ENCODE results near the gene PDZK1. TPM values are rescaled to one million over a fixed set of nuclear protein-coding genes. Genes with fewer than 3 reads are reported as not detected.

Gene PDZK1
- 0.29 and 0.36 TPM in 2 replicates for total RNA-seq

GRCh38 chr1:145707183-145707867 lies at the start of gene PDZK1:
Gene PDZK1 (minus strand): TSS chr1:145707368. CDS start chr1:145688021, 19,347 bp downstream.
- Histone ChIP-seq H3K79me2 (ENCODE audit: insufficient read depth, low read length) (no peaks in the 10 kb centered on the region), H2AFZ (ENCODE audit: low read length) (peak within 1 kb of the TSS; percentile 53), H3K36me3 (ENCODE audit: insufficient read depth, low read length) (no peaks in the 10 kb centered on the region), H3K9me3 (ENCODE audit: low read depth, low read length) (no peaks in the 10 kb centered on the region), H3K27ac (ENCODE audit: low read depth, low read length) (no peak within 1 kb of the TSS), H3K4me2 (ENCODE audit: insufficient read depth, low read length) (no peak within 1 kb of the TSS), H3K27me3 (ENCODE audit: insufficient read depth, low read length) (no peaks in the 10 kb centered on the region), H3K4me3 (ENCODE audit: insufficient read depth, low read length) (no peak within 1 kb of the TSS), H4K20me1 (ENCODE audit: insufficient read depth, low read length) (no peaks in the 10 kb centered on the region), H3K4me1 (ENCODE audit: insufficient read depth, low read length) (peaks cover 10% of the 10 kb centered on the region)
- no peak for TF ChIP-seq CTCF (IDR thresholded peaks at IDR 0.05; ENCODE audit: extremely low read depth, low read depth, low read length)
- DNase-seq (ENCODE audit: insufficient read length, low spot score, missing footprints) = no peak

GRCh38 chr1:145751491-145752037 lies 44.4 kb upstream of the PDZK1 start:
- Histone ChIP-seq H3K4me1 (ENCODE audit: insufficient read depth, low read length) (peaks cover 22% of the 10 kb centered on the region), H3K27me3 (ENCODE audit: insufficient read depth, low read length) (no peaks in the 10 kb centered on the region), H3K4me2 (ENCODE audit: insufficient read depth, low read length) (peak overlapping the region; percentile 73), H3K9me3 (ENCODE audit: low read depth, low read length) (no peaks in the 10 kb centered on the region), H3K36me3 (ENCODE audit: insufficient read depth, low read length) (peaks cover 49% of the 10 kb centered on the region), H3K4me3 (ENCODE audit: insufficient read depth, low read length) (no peak overlapping the region), H2AFZ (ENCODE audit: low read length) (no peak overlapping the region), H4K20me1 (ENCODE audit: insufficient read depth, low read length) (no peaks in the 10 kb centered on the region), H3K27ac (ENCODE audit: low read depth, low read length) (peak overlapping the region; percentile 80), H3K79me2 (ENCODE audit: insufficient read depth, low read length) (peaks cover 21% of the 10 kb centered on the region)
- peak; percentile 90 for DNase-seq (ENCODE audit: insufficient read length, low spot score, missing footprints)
- no peak for TF ChIP-seq CTCF (IDR thresholded peaks at IDR 0.05; ENCODE audit: extremely low read depth, low read depth, low read length)

- Histone ChIP-seq H2AFZ (ENCODE audit: low read length) (no peak overlapping the region), H3K27me3 (ENCODE audit: insufficient read depth, low read length) (no peaks in the 10 kb centered on the region), H3K9me3 (ENCODE audit: low read depth, low read length) (no peaks in the 10 kb centered on the region), H3K4me3 (ENCODE audit: insufficient read depth, low read length) (no peak overlapping the region), H3K27ac (ENCODE audit: low read depth, low read length) (no peak overlapping the region), H4K20me1 (ENCODE audit: insufficient read depth, low read length) (no peaks in the 10 kb centered on the region), H3K4me1 (ENCODE audit: insufficient read depth, low read length) (peaks cover 22% of the 10 kb centered on the region), H3K79me2 (ENCODE audit: insufficient read depth, low read length) (peaks cover 18% of the 10 kb centered on the region), H3K4me2 (ENCODE audit: insufficient read depth, low read length) (no peak overlapping the region), H3K36me3 (ENCODE audit: insufficient read depth, low read length) (peaks cover 49% of the 10 kb centered on the region)
- TF ChIP-seq CTCF (IDR thresholded peaks at IDR 0.05; ENCODE audit: extremely low read depth, low read depth, low read length) = no peak
- no peak for DNase-seq (ENCODE audit: insufficient read length, low spot score, missing footprints)
Measured at GRCh38 chr1:145750426-145750825, 43.3 kb upstream of the PDZK1 start.

GRCh38 chr1:145747398-145748247 lies 40.5 kb upstream of the PDZK1 start:
- H3K9me3 ChIP-seq (ENCODE audit: low read depth, low read length) = no peaks in the 10 kb centered on the region
- H4K20me1 ChIP-seq (ENCODE audit: insufficient read depth, low read length) = no peaks in the 10 kb centered on the region
- H2AFZ ChIP-seq (ENCODE audit: low read length) = no peak overlapping the region
- H3K79me2 ChIP-seq (ENCODE audit: insufficient read depth, low read length) = peaks cover 3% of the 10 kb centered on the region
- H3K36me3 ChIP-seq (ENCODE audit: insufficient read depth, low read length) = peaks cover 56% of the 10 kb centered on the region
- no peak for DNase-seq (ENCODE audit: insufficient read length, low spot score, missing footprints)
- no peak for TF ChIP-seq CTCF (IDR thresholded peaks at IDR 0.05; ENCODE audit: extremely low read depth, low read depth, low read length)
- no peak overlapping the region for H3K4me3 ChIP-seq (ENCODE audit: insufficient read depth, low read length)
- H3K4me1 ChIP-seq (ENCODE audit: insufficient read depth, low read length) = peaks cover 18% of the 10 kb centered on the region
- H3K4me2 ChIP-seq (ENCODE audit: insufficient read depth, low read length) = no peak overlapping the region
- no peaks in the 10 kb centered on the region for H3K27me3 ChIP-seq (ENCODE audit: insufficient read depth, low read length)
- no peak overlapping the region for H3K27ac ChIP-seq (ENCODE audit: low read depth, low read length)
